Activated CD4-positive, CD25-positive, alpha-beta regulatory T cell (primary cell): ENCODE results near the gene ANKRD24.
"Not testable (repeated sequence)": the region's sequence is repeated elsewhere in the genome, so short reads cannot be mapped to it uniquely, and the experiment has no call there.

Experiments used
- DNase-seq, 4 experiments: peaks; one replicate each; lab custom pipeline; 2025; lab: John Stamatoyannopoulos, UW

ANKRD24 gene

DNA sequence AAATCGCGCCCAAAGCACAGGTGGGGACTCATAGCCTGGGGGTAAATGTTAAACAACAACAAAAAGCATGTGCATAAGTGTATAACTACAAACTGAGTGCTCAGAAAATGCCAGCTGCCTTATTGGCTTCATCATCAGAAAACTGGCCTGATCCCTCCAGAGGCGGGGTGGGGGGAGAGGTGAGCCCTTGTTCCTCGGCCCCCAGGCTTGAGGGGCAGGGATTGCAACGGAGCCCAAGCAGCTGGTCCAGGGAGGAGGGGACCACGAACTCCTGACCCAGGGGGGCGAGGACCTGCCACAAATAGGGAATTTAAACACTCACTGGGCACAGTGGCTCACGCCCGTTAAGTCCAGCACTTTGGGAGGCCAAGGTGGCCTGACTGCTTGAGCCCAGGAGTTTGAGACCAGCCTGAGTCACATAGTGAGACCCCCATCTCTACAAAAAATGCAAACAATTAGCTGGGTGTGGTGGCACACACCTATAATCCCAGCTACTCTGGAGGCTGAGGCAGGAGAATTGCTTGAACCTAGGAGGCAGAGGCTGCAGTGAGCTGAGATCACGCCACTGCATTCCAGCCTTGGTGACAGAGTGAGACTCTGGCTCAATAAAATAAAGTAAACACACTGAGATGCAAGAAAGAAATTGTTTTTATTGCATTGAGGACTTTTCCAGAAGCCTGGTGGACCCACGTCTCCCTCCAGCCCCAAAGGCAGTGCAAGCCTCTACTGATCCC lies 8.8 kb upstream of the ANKRD24 start:
- no peak for DNase-seq

DNA sequence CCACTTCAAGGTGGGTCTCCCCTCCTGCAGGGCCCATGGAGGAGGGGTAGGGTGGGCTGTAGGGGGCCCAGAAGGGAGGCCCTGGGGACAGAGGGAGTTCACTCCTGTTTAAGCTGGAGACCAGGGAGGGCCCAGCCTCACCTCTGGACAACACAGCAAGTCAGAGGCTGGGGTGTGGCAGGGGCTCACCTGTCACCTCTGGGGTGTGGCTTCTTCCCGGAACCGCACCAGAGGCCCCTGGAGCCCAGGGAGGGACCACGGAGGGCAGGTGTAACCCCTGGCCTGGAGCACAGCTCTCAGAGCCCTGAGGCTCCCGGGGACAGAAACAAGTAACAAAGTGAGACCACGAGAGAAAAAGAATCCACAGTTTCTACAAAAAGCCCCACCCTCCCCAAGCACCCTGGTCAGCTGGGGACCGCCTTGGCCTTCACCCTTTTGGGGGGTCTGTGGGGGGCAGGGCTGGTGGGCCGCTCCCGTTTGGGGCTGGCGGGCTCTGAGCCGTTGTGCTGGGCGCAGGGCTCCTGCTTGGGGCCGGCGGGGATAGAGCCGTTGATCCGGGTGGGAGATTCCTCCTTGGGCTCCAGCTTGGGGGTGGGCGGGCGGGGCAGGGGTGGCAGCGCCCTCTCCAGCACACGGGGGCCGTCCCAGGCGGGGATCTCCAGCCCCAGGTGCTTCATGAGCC lies 8.1 kb upstream of the ANKRD24 start:
- DNase-seq = no peak

GRCh38 chr19:4174895-4175668 lies 7.4 kb upstream of the ANKRD24 start:
- DNase-seq = no peak

- DNase-seq = no peak
Measured at GRCh38 chr19:4175669-4175931, 6.9 kb upstream of the ANKRD24 start.

GRCh38 chr19:4177146-4177545 lies 5.3 kb upstream of the ANKRD24 start:
- no peak for DNase-seq

GRCh38 chr19:4178990-4179389 lies 3.5 kb upstream of the ANKRD24 start:
- DNase-seq = no peak

DNA sequence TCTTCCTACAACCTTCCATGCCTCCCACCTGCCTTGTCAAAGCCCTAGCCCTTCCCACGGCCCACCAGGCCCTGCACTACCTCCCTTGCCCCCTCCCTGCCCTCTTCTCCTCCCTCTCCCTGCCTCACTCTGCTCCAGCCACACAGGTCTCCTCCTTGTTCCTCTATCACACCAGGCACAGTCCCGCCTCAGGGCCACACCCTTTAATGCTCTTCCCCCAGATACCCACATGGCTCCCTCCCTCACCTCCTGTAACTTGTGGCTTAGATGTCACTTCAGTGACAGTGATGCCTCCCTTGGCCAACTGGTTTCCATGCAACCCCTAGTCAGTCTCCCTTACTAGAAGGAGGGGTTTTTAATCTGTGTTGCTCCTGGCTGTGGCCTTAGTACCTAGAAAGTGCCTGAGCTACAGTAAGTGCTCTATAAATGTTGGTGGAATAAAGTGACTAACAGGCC lies 1.4 kb upstream of the ANKRD24 start:
- no peak for DNase-seq

GRCh38 chr19:4183967-4184717 lies 1.7 kb downstream of the ANKRD24 start:
- no peak for DNase-seq

GRCh38 chr19:4184718-4185352 lies 2.3 kb downstream of the ANKRD24 start:
- no peak for DNase-seq

DNA sequence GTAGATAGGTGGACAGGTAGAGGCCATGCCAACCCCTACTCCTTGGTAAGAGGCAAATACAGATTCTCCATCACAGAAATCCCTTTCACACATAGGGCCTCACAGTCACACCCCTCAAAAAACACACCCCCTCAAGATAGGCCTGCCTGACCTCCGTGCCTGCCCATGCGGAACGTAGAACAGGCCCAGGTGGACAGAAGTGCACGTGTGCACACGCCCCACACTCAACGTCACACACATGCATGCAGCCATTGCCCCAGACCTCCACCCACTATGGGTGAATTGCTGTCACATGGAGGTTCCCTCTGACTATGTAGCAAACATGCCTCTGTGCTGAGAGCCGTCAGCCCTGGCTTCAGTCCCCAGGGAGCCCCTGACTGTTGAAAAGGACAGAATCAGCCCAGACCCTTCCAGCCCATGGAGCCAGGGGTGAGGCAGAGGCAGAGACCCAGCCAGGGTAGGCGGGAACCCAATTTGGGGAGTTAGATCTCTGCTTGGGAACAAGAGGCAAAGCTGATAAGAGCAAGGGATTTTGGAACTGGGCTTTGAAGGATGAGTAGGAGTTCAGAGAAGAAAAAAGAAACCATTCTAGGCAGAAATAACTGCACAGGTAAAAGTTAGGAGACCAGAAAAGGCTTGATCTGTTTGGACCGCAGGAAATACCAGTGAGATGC lies 3.1 kb downstream of the ANKRD24 start:
- no peak for DNase-seq

- DNase-seq = peak; percentile 33 to 77 (median 52)
Measured at GRCh38 chr19:4186087-4186993, 3.9 kb downstream of the ANKRD24 start.

GRCh38 chr19:4187313-4188122 lies 5.0 kb downstream of the ANKRD24 start:
- DNase-seq = no peak

GRCh38 chr19:4189641-4190040 lies 7.2 kb downstream of the ANKRD24 start:
- no peak for DNase-seq

DNA sequence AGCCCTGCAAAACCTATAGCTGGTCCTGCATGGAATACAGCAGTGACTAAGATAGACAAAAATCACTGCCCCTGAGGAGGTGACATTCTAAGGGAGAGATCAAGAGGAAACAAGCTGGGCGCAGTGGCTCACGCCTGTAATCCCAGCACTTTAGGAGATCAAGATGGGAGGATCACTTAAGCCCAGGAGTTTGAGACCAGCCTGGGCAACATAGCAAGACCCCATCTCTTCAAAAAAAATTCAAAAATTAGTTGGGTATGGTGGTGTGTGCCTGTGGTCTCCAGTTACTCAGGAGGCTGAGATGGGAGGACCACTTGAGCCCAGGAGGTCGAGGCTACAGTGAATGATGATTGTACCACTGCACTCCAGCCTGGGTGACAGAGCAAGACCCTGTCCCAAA lies 10.0 kb downstream of the ANKRD24 start:
- DNase-seq = not testable (repeated sequence)

DNA sequence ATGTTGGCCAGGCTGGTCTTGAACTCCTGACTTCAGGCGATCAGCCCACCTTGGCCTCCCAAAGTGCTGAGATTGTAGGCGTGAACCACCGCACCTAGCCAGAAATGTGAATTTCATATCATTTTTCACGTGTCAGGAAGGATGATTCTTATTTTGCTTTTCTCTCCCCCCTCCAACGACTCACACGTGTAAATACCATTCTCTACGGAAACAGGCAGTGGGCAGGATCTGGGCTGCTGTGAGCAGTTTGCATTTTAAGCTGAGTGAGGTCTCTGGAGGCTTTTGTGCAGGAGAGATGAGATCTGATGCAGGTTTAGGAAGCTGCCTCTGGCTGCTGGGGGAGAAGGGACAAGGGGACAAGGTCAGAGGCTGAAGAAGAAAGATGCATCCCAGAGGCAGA lies 11.9 kb downstream of the ANKRD24 start:
- no peak for DNase-seq

GRCh38 chr19:4196009-4196408 lies 13.5 kb downstream of the ANKRD24 start:
- no peak for DNase-seq

GRCh38 chr19:4196587-4197148 lies 14.2 kb downstream of the ANKRD24 start:
- DNase-seq = no peak

- DNase-seq = no peak
Measured at GRCh38 chr19:4197228-4197624, 14.7 kb downstream of the ANKRD24 start.
